ENCODE results near the gene SUFU.

DNA sequence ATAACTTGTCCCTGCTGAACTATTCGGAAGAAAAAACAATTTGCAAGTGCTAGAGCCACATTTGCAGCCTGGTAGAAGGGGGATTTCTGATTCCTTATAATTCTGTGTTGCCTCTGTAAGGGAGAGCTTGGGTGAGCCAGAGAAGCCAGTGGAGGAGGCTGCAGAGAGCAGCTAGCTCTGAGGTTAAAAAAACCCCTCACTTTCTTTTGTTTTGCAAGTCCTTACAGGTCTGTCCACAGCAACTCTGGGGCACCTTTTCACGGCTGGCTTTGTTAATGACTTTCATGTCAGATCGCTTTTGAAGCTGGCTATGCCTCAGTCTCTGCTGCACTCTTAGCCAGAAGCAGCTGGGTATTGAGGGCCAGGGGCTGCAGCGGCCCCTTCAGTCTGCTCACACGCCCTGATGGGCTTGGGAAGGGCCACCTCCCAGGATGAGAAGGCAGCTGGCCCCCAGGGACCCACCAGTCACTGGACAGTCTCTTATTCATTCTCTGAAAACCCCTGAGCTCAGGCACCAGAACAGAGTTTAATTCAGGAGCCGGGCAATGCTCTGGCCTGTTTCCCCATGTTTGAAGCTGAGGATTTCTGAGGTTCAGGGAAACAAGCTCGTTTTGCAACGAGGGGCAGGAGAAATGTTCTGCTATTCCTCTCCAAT, 171.4 kb downstream of the SUFU start:
- TF ChIP-seq CTCF (IDR thresholded peaks at IDR 0.05) (no peak), EP300 (IDR thresholded peaks at IDR 0.05) (no peak), POLR2A (IDR thresholded peaks at IDR 0.05) (no peak), POLR2AphosphoS5 (IDR thresholded peaks at IDR 0.05) (no peak)

Data from gastroesophageal sphincter (tissue), 3 donors.